Chondrocyte (in vitro differentiated cells): ENCODE results near the gene PRKCB. TPM values are rescaled to one million over a fixed set of nuclear protein-coding genes. Genes with fewer than 3 reads are reported as not detected.

Experiments
- DNase-seq: peaks from one replicate; pipeline ENCODE4 v3.0.0; 2021; ENCODE audit warnings: mixed read lengths, low spot score
- H3K27ac Mint-ChIP-seq: one replicate; pipeline ENCODE4 v1.8.0; 2021; ENCODE audit warnings: mild to moderate bottlenecking, moderate library complexity, mixed read lengths; ENCODE audit not compliant: unreplicated experiment
- H3K27me3 Mint-ChIP-seq: 2 replicates; pipeline ENCODE4 v1.8.0; 2021; ENCODE audit warnings: low read depth, mixed read lengths
- H3K36me3 Mint-ChIP-seq: 2 replicates; pipeline ENCODE4 v1.8.0; 2021; ENCODE audit warnings: low read depth, mixed read lengths
- H3K4me1 Mint-ChIP-seq: 2 replicates; pipeline ENCODE4 v1.8.0; 2021; ENCODE audit warnings: low read depth, mild to moderate bottlenecking, mixed read lengths
- H3K4me3 Mint-ChIP-seq: one replicate; pipeline ENCODE4 v1.8.0; 2021; ENCODE audit warnings: mild to moderate bottlenecking, moderate library complexity, mixed read lengths; ENCODE audit not compliant: unreplicated experiment
- H3K9me3 Mint-ChIP-seq: 2 replicates; pipeline ENCODE4 v1.8.0; 2021; ENCODE audit warnings: low read depth, mixed read lengths
- CTCF ChIP-seq: fragments of 200-600 bp; sonication (generic); IDR thresholded peaks from 2 replicates; pipeline ENCODE4 v1.5.0; 2021; ENCODE audit warnings: antibody characterized with exemption, mild to moderate bottlenecking, moderate library complexity
- total RNA-seq: library from RNA; stranded (reverse); gene quantifications from 3 replicates; pipeline ENCODE4 v1.2.1, GENCODE V29; 2021

Gene PRKCB
- total RNA-seq, 1 donor from 2014 or later = not detected

DNA sequence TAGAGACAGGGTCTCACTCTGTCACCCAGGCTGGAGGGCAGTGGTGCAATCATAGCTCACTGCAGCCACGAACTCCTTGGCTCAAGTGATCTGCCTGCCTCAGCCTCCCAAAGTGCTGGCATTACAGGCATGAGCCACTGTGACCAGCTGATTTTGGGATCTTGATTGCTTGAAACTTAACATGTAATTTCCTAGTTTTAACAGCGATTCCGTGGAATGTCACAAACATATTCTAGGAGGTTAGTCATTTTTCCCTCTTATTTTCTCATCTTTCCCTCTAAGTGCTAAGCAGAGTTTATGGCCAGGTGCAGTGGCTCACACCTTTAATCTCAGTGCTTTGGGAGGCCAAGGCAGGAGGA is 297.0 kb downstream of the PRKCB start:
- Mint-ChIP-seq H3K27me3 (no peaks in the 10 kb centered on the region), H3K27ac (no peak overlapping the region), H3K4me3 (no peak overlapping the region), H3K4me1 (no peaks in the 10 kb centered on the region), H3K36me3 (no peaks in the 10 kb centered on the region), H3K9me3 (peaks cover 2% of the 10 kb centered on the region)
- DNase-seq = no peak
- TF ChIP-seq CTCF = no peak

DNA sequence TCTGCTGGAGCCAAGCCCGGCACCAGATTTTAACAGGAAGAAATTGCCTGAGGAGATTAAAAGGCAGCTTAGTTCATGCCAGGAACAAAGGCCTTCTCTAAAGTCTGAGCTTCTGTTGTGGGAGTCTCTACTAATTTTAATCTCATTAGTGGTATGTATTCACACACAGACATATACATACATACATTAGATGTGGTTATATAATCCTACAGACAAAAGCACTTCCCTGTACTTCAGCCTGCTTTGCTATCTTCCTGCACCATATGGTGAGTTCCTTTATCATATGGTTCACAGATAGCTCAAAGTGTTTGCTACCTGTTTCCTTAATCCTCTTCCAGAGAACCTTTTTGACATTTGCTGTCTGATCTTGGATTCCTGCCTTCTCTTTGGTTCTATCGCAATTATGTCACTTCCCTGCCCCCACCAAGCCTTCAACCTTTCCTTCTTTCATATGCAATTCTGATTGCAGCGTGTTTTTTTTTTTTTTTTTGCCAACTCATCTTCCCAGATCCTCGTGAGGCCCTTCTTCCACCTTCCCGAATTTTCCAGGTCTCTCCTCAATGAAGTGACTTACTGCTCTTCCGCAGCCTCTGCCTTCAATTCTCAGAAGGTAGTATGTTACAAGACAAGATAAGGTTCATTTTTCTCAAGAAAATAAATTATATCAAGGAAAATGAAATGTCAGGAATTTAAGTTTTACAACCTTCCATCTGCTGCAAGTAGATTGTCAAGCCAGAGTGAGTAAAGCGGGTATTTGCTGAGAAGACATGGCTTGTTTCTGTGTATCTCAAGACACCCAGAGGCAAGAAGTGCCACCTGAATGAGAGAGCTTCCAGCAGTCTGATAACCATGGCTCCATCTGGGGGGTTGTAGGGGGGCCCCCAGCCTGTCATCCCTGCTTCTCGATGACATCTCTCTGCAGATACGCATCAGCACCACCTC is 300.1 kb downstream of the PRKCB start:
- Mint-ChIP-seq H3K27me3 (no peaks in the 10 kb centered on the region), H3K4me3 (no peak overlapping the region), H3K4me1 (no peaks in the 10 kb centered on the region), H3K36me3 (no peaks in the 10 kb centered on the region), H3K27ac (no peak overlapping the region), H3K9me3 (peaks cover 5% of the 10 kb centered on the region)
- no peak for TF ChIP-seq CTCF
- DNase-seq = no peak

DNA sequence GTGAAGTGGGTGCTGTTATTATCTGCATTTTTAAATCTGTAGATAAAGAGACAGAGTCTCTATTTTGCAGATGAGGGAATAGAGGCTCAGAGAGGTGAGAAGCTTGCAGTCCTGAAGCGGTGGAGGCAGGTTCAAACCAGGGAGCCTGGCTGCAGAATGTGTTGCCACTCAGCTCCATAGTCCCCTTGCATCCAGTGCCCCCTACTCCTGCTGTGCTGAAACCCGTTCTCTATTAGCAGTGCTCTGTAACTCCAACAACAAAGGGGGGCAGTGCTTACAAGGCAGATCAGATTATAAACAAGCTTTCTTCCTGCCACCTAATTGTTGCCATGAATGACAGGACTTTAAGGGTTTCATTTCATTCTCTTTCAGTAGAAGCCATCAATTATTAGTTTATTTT is 302.2 kb downstream of the PRKCB start:
- no peak for DNase-seq
- no peak for TF ChIP-seq CTCF
- Mint-ChIP-seq H3K27me3 (no peaks in the 10 kb centered on the region), H3K4me3 (no peak overlapping the region), H3K9me3 (peaks cover 5% of the 10 kb centered on the region), H3K36me3 (no peaks in the 10 kb centered on the region), H3K4me1 (no peaks in the 10 kb centered on the region), H3K27ac (no peak overlapping the region)

GRCh38 chr16:24138575-24138974 is 302.8 kb downstream of the PRKCB start:
- Mint-ChIP-seq H3K27ac (no peak overlapping the region), H3K27me3 (no peaks in the 10 kb centered on the region), H3K36me3 (no peaks in the 10 kb centered on the region), H3K4me1 (no peaks in the 10 kb centered on the region), H3K4me3 (no peak overlapping the region), H3K9me3 (peaks cover 3% of the 10 kb centered on the region)
- no peak for TF ChIP-seq CTCF
- no peak for DNase-seq

- no peak for TF ChIP-seq CTCF
- H3K9me3 Mint-ChIP-seq = peaks cover 3% of the 10 kb centered on the region
- H3K27ac Mint-ChIP-seq = no peak overlapping the region
- H3K36me3 Mint-ChIP-seq = no peaks in the 10 kb centered on the region
- DNase-seq = no peak
- no peaks in the 10 kb centered on the region for H3K4me1 Mint-ChIP-seq
- no peaks in the 10 kb centered on the region for H3K27me3 Mint-ChIP-seq
- no peak overlapping the region for H3K4me3 Mint-ChIP-seq
These were observed 303.5 kb downstream of the PRKCB start for GRCh38 chr16:24139282-24139681.
